Glutamatergic neuron (in vitro differentiated cells): ENCODE measurements around the gene XKR7. TPM values are rescaled to one million over a fixed set of nuclear protein-coding genes. Genes with fewer than 3 reads are reported as not detected.

Experiments
- DNase-seq: peaks from one replicate; pipeline ENCODE4 v3.0.0; 2022
- H3K27ac Mint-ChIP-seq: one replicate; pipeline ENCODE4 v1.8.0; 2020; ENCODE audit warnings: mild to moderate bottlenecking, mixed read lengths, inconsistent platforms; ENCODE audit not compliant: unreplicated experiment
- H3K27me3 Mint-ChIP-seq: one replicate; pipeline ENCODE4 v1.8.0; 2020; ENCODE audit warnings: mild to moderate bottlenecking, moderate library complexity, mixed read lengths, inconsistent platforms; ENCODE audit not compliant: unreplicated experiment
- H3K36me3 Mint-ChIP-seq: one replicate; pipeline ENCODE4 v1.8.0; 2020; ENCODE audit warnings: mild to moderate bottlenecking, mixed read lengths, inconsistent platforms; ENCODE audit not compliant: unreplicated experiment
- H3K4me1 Mint-ChIP-seq: one replicate; pipeline ENCODE4 v1.8.0; 2020; ENCODE audit warnings: mild to moderate bottlenecking, low read depth, mixed read lengths, inconsistent platforms; ENCODE audit not compliant: unreplicated experiment
- H3K4me3 Mint-ChIP-seq: one replicate; pipeline ENCODE4 v1.8.0; 2020; ENCODE audit warnings: mild to moderate bottlenecking, mixed read lengths, inconsistent platforms; ENCODE audit not compliant: unreplicated experiment
- H3K9me3 Mint-ChIP-seq: one replicate; pipeline ENCODE4 v1.8.0; 2020; ENCODE audit warnings: mild to moderate bottlenecking, moderate library complexity, mixed read lengths, inconsistent platforms; ENCODE audit not compliant: unreplicated experiment
- total RNA-seq: library from RNA; stranded (reverse); fragmentation: NEBNext Ultra II Directional; extraction: Animal tissue kit (Norgen Biotek cat#: 25700); gene quantifications from one replicate; pipeline ENCODE4 v1.2.1, GENCODE V29; 2021; ENCODE audit not compliant: unreplicated experiment
- TF ChIP-seq, protein P1 (sequence below): fragments of 200-600 bp; sonication (generic); IDR thresholded peaks from one replicate; pipeline ENCODE4 v1.5.0; 2021; ENCODE audit not compliant: partially characterized antibody, unreplicated experiment

XKR7 gene
- total RNA-seq, 1 donor from 2014 or later = 284 TPM

DNA sequence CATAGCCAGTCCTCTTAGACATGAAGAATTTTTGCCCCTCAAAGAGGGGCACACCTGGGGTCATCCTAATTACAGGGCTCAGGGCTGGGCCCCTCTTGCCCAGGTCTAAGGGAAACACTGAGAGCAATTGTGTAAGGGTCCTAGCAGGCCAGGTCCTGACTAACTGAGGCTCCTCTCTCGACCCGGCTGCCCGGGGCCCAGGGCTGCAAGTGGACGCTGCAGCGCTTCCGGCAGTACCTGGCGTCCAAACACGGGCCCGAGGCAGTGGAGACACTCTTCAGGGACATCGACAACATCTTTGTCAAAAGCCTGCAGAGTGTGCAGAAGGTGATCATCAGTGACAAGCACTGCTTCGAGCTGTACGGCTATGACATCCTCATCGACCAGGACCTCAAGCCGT, 33.5 kb upstream of the XKR7 start:
- Mint-ChIP-seq H3K9me3 (peaks cover 4% of the 10 kb centered on the region), H3K36me3 (no peaks in the 10 kb centered on the region), H3K27me3 (peaks cover 12% of the 10 kb centered on the region), H3K27ac (no peak overlapping the region), H3K4me3 (no peak overlapping the region), H3K4me1 (peaks cover 5% of the 10 kb centered on the region)
- peak; percentile 16 for DNase-seq
- TF ChIP-seq, protein P1, sequence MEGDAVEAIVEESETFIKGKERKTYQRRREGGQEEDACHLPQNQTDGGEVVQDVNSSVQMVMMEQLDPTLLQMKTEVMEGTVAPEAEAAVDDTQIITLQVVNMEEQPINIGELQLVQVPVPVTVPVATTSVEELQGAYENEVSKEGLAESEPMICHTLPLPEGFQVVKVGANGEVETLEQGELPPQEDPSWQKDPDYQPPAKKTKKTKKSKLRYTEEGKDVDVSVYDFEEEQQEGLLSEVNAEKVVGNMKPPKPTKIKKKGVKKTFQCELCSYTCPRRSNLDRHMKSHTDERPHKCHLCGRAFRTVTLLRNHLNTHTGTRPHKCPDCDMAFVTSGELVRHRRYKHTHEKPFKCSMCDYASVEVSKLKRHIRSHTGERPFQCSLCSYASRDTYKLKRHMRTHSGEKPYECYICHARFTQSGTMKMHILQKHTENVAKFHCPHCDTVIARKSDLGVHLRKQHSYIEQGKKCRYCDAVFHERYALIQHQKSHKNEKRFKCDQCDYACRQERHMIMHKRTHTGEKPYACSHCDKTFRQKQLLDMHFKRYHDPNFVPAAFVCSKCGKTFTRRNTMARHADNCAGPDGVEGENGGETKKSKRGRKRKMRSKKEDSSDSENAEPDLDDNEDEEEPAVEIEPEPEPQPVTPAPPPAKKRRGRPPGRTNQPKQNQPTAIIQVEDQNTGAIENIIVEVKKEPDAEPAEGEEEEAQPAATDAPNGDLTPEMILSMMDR = no peak

- Mint-ChIP-seq H3K4me1 (peaks cover 5% of the 10 kb centered on the region), H3K36me3 (no peaks in the 10 kb centered on the region), H3K4me3 (no peak overlapping the region), H3K27ac (no peak overlapping the region), H3K9me3 (peaks cover 4% of the 10 kb centered on the region), H3K27me3 (peaks cover 12% of the 10 kb centered on the region)
- TF ChIP-seq, protein P1 = peak; percentile 46
- peak; percentile 64 for DNase-seq
Measured at GRCh38 chr20:31934968-31935764, 32.8 kb upstream of the XKR7 start.

GRCh38 chr20:31936420-31936819, 31.5 kb upstream of the XKR7 start:
- Mint-ChIP-seq H3K27me3 (peaks cover 9% of the 10 kb centered on the region), H3K36me3 (no peaks in the 10 kb centered on the region), H3K4me3 (no peak overlapping the region), H3K4me1 (no peaks in the 10 kb centered on the region), H3K27ac (no peak overlapping the region), H3K9me3 (peaks cover 4% of the 10 kb centered on the region)
- DNase-seq = peak; percentile 14
- TF ChIP-seq, protein P1 = no peak

- Mint-ChIP-seq H3K4me3 (no peak overlapping the region), H3K27me3 (peaks cover 9% of the 10 kb centered on the region), H3K36me3 (no peaks in the 10 kb centered on the region), H3K9me3 (peaks cover 4% of the 10 kb centered on the region), H3K27ac (no peak overlapping the region), H3K4me1 (no peaks in the 10 kb centered on the region)
- DNase-seq = no peak
- TF ChIP-seq, protein P1 = no peak
Measured at GRCh38 chr20:31937820-31938219, 30.1 kb upstream of the XKR7 start.

GRCh38 chr20:31939661-31940060, 28.3 kb upstream of the XKR7 start:
- no peaks in the 10 kb centered on the region for H3K4me1 Mint-ChIP-seq
- peaks cover 4% of the 10 kb centered on the region for H3K9me3 Mint-ChIP-seq
- no peak overlapping the region for H3K4me3 Mint-ChIP-seq
- H3K27me3 Mint-ChIP-seq = peaks cover 9% of the 10 kb centered on the region
- H3K27ac Mint-ChIP-seq = no peak overlapping the region
- H3K36me3 Mint-ChIP-seq = no peaks in the 10 kb centered on the region
- no peak for DNase-seq
- TF ChIP-seq, protein P1 = no peak
